Hematopoietic multipotent progenitor cell treated with erythropoietin and hydrocortisone succinate and interleukin-3 and kit ligand, for 6 days (in vitro differentiated cells): Measurements from ENCODE around the gene RABL2B.

Source experiments
- DNase-seq: peaks from one replicate; pipeline ENCODE4 v3.0.0-alpha.2; 2015

Gene RABL2B

DNA sequence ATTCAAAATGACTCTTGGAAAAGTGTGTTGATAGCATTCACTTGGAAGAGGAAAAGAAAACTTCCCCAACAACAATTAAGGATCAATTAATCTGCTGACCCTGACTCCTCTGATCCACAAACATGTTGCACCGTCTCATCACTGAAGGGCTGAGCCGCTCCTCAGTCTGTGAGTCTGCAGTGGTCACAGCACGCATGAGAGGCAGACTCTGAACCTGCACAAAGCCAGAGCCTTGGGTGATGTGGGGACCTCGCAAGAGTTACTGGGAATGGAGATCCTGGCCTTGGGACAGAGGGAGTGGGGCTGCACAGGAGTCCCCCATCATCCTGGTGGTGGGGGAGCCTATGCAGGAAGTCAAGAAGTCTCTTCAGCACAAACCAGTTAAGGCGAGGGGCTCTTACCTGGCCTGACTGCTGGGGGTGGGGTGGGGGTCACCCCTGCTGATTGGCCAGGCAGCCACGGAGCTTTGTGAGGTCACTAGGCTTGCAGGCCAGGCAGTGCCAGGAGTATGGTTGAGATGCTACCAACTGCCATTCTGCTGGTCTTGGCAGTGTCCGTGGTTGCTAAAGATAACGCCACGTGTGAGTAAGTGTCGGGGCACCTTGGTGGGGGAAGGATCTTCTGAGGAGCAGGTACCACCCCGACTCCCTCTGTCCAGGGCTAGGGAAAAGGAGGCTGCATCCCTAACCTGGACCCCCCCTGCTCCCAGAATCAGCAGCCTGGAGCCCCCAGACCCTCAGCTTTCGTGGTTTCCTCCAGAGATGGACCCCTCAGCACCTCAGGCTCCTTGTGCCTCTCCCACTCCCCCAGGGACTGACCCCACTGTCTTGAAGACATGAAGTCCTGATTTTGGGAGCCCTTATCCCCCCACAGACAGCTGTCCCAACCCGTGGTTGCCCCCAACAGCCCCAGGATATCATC is 45.4 kb downstream of the RABL2B start, which contains the start of gene ACR:
Gene ACR, plus strand, starts transcription at position 477 of the 921 bp plus-strand sequence. Its CDS starts 32 bp downstream, at position 509.
- DNase-seq = no peak

DNA sequence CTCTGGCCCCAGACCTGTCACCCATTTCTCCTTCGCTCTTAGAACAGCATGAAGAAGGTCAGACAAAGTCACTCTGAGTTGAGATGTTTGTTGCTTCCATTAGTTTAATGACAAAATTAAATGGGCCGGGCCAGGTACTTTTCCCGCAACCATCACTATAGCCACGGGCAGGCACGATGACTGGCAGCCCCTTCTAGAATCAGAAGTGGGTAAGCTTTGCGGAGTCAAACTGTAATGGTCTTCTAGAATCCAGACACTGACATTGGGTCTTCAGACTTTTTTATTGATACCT is 47.8 kb downstream of the RABL2B start:
- no peak for DNase-seq

DNA sequence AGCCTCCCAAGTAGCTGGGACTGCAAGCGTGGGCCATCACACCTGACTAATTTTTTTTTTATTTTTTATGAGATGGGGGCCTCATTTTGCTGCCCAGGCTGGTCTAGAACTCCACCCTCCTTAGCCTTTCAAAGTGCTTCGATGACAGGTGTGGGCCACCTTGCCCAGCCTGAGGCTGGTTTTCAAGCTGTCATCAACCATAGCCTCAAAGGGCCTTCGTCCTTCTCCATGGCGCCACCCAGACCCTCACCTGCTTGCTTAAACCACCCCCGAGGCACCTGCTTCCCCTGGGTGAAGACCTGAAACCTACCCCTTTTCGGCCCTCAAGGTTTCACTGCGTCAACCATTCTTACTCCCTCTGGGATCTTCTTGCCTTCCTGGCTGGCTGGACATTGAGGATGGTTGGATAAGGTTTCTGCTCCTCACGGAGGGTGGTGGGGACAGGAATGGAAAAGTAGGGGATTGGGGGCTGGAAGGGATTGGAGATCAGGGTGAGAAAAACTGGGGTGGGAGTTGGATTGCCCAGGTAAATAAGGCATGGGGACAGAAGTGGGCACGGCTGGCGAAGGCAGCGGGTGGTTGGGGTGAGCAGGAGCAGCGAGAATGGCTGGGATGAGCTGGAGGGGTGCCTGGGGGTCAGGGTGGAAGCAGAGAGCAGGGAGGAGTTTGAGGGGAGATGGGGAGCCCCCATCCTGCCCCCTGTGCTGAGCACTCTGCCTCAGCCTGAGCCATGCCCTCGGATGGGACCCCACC is 48.3 kb downstream of the RABL2B start:
- no peak for DNase-seq

DNA sequence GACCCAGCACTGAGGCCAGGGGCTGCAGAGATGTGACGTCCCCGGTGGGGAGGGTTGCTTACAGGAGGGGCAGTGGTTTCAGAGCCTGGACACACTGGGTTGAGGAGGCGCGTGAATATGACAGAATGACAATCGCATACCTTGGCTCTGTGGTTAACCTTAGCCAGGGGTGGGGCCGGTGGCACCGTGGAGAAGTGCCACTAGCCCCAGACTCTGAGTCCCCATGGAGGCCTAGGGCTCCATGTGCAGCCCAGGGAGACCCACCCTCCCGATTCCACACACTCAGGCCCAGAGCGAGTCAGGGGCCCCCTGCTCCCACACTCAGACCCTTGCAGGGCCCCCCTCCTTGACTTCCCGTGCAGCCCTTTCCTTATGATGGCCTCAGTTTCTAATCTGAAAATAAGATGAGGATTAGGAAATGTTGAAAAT is 49.1 kb downstream of the RABL2B start:
- DNase-seq = no peak

DNA sequence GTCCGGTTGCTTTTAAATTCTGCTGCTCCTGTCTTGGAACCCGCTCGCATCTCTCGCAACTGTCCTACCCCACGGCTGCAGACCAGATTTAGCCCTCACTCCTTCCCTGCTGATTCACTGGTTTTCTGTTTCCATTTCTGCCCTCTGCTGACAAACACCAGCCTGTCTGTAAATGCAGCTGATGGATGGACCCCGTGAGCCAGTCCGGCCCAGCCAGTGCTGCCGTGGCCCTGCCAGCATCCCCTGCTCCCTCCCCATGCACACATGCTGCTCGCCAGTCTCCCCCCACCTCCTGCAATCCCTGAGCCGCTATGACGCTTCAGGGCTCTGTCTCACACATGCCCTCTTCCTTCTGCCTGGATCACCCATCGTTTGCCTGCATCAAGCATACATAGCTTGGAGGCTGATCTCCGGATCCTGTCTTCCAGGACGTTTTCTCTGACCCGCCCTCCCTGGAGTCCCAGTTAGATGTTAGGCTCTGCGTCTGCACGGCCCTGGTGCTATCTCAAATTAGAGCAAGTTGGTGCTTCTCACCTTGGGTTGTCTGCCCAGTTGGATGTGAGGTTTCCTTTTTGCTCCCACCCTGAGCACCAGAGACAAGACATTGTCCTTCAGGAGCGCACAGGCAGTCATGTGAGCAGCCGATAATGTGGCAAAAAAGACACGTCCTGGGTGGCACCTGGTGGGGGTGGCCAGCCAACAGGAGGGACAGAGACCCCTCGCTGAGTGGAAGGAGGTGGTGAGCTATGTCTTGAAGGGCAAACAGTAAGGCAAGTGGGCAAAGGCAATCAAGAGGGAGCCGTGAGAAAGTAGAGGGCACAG is 49.7 kb downstream of the RABL2B start:
- no peak for DNase-seq

DNA sequence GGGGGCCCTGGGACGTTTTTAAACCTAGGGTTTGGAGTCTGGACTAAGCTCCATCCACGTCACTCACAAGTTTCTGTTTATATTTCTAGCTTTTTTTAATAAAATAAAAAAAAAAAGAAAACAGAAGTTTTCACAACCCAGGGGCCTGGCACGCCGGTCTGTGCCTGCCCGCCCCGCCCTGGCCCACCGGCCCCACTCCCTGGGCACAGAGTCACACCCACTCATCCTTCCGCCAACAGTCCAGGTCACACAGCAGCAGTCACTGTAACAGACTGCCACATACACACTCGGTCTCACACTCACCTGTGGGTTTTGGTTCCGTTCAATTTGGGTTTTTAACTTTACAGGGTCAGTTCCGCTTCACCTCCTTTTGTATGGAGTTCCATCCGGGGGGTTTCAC is 50.8 kb downstream of the RABL2B start:
- DNase-seq = no peak

DNA sequence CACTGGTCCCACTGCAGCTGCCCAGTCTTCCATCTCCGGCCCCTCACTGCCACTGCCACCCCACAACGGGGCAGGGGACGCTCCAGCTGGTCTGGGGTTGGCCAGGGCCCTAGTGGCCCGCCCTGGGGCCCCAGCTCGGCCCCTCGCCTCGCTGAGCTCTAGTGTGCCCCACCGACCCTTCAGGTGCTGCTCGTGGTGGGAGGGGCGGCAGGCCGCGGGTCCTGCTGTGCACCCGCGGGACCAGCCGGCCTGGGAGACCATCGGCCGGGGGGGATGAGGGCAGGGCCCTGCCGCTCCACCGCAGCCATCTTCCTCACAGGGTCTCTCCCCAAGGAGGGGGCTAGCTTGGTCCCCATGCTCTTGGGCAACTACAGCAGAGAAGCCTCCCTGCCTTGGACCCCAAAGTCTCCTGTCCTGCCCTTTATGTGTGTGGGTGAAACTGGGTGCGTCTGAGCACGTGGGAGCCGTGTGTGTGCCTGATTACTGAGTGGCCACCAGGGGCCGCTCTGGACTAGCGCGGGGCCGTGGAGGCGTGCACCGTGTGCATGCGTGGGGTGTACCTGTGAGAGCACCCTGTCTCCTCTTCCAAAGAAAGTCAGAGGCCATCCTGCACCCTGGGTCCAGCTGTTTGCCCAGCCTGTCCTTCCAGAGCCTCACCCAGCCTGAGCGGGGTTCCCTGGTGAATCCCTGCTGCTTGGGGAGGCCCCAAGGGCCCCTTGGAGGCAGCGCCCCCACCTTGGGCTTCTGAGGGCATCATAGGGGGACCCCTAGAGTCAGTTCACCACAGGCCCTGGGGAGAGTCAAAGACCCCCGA is 51.4 kb downstream of the RABL2B start:
- peak; percentile 70 for DNase-seq

DNA sequence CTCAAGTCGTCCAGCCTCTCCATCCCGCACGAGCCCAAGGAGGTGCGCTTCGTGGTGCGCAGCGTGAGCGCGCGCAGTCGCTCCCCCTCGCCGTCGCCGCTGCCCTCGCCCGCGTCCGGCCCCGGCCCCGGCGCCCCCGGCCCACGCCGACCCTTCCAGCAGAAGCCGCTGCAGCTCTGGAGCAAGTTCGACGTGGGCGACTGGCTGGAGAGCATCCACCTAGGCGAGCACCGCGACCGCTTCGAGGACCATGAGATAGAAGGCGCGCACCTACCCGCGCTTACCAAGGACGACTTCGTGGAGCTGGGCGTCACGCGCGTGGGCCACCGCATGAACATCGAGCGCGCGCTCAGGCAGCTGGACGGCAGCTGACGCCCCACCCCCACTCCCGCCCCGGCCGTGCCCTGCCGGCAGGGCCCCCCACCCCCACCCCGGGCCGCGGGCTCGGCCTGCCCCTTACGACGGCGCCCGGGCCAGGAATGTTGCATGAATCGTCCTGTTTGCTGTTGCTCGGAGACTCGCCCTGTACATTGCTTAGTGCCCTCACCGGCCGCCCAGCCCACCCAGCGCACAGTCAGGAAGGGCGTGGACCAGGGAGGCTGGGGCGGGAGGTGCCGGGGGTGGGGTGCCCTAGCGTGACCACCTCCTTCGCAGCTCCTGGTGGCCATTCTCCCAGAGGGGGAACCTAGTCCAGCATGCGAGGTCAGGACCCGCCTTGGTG is 52.3 kb downstream of the RABL2B start:
- peak; percentile 7 for DNase-seq

DNA sequence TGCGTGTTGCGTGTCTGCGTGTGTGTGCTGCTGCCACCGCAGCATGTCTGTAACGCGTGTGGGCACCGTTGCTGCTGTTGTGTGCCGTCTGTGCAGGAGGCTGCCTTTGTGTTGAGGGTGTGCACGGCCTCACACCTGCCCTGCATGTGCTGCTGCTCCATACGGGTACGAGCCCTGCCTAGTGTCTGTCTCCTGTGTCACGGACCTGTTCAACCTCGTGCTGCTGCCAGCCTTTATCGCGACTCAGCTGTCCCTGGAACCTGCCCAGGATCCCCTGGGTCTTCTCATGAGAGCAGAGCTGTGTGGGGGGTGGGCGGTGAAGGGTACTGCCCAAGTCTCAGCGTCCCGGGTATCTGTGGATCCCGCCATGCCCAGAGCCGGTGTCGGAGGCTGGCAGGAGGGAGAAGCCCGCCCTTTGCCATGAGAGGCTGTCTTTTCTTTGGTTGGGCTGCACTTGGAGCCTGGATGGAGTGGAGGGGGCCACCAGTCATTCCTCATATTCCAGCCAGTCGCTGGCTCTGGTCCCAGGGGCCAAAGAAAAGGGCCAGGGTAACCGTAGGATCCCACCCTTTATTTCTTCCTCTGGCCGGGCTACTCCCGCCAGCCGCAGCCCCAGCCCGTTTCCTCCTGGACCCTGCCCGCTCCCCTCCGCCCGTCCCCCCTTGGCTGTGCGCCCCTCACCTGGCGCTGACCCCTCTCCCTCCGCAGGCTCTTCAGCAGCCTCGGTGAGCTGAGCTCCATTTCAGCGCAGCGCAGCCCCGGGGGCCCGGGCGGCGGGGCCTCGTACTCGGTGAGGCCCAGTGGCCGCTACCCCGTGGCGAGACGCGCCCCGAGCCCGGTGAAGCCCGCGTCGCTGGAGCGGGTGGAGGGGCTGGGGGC is 53.2 kb downstream of the RABL2B start:
- no peak for DNase-seq

DNA sequence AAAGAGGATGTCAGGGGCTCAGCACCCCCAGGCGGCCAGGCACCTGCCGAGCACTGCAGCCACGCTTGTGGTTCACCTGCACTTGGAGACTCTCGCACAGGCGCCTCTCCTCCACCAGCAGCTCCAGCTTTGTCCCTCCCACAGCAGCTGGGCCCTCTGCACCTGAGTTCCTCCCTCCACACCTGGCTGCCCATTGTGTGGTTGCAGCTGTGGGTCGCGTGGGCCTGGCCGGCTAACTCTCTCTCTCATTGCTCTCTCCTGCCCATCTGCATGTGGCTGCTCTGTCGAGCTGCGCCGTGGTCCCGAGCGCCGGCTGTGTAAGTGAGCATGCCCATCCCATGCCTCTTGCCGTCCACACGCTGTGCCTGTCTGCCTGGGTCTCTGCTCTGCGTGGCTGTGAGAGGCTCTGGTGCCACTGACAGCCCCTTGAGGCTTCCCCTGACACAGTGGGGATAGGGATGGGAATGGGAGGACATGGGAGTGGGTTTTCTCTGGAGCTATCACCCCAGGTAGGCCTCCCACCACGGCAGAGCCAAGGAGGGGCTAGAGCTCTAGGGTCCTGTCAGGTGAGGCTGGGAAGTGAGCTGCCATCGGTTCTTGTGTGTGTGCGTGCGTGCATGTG is 53.9 kb downstream of the RABL2B start:
- DNase-seq = no peak

DNA sequence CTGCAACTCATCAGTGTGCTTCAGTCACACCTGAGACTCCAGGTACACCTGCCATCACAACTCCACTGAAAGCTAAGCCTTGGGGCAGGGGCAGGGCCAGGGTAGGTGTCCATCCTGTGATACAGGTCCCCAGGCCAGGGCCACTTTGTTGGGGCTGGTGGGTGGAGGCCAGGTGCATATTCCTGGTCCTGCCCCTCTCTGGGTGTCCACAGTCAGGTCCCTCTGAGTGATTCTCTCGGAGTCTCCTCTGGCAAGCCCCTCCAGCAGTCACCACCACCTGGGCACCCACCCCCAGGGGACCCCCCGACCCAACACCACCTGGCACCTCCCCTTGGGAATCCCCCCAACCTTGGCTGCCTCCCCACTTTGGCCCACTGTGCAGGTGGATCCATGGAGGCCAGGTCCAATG is 54.9 kb downstream of the RABL2B start:
- DNase-seq = no peak

DNA sequence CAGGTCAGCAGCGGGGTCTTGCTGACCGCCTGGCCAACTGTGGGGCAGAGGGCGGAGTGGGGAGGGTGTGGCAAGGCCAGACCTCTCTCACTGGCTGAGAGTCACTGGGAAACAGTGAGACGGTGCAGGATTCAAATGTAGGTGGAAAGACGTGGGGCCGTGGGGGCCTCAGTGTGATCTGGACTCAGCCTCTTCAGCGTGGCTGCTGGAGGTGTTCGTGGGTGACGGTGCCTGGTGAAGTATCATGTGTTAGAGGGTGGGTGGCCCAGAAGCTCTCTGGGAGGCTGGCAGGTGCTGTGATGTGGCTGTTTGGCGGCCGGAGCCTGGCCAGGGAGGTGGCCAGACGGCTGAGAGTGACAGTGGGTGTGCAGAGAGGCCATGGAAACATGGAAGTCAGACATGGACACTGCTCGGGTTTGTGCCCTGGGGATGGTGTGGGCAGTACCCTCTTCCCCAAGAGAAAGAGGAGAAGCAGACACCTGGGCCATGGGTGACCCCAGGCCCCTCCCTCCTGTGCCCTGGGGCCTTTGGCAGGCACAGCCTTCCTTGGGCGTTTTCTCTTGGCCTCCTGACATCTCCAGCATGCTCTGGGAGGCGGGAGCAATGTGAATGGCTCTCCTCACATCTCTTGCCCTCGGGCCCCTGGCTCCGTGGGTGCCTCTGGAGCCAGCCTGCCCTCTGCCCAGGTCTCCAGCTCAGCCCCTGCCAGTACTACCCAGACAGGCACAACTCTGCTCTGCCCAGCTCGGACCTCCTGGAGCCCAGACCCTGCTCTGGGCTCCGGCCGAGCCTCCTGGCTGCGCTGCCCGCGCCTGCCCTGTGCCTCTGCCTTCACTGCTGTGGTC is 55.5 kb downstream of the RABL2B start:
- no peak for DNase-seq

DNA sequence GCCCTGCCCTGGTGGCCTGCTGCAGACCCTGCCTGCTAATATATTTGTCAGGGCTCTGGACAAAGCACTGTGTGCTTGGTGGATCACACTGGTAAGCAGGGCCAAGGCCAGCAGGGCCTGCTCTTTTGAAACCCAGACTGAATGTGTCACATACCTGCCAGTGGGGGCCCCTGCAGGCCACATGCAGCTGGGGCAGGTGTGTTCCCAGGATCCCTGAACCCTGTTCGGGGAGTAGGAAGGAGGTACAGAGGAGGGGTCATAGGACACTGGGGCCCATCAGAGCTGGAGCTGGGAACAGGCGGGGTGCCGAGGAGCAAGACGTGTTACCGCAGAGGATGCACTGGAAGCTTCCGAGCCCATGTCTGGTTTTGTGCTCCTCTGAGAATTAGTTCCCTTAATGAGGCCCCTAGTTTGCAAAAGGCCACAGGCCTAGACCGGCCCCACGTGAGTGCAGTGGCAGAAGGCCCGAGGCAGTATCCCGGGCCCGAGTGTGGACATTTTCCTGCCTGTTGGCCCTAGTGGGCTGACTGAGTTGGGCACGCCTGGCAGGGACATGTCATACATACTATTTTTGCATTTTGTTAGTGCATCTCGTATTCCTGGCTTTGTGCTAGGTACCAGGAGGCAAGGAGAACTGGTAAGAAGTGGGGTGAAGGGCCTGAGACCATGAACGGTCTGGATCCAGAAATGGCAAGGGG is 56.6 kb downstream of the RABL2B start:
- DNase-seq = no peak

DNA sequence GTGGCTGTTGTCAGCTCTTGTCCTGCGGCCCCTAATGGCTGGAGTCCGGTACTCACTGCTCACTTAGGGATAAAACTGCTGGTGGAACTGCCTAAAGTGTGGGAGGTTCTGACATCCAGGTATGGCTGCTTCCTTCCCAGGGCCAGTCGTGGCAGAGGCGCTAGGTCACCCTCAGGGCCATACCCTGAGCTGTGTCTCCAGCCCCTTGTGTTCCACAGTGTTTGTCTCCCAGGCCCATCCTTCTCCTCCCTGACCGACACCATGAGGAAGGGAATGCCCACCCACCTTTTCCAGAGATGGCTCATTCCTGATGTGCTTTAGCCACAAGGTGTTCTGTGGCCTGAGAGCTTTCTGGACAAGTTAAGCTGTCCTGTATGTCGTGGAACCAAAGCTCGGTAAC is 57.8 kb downstream of the RABL2B start:
- no peak for DNase-seq

DNA sequence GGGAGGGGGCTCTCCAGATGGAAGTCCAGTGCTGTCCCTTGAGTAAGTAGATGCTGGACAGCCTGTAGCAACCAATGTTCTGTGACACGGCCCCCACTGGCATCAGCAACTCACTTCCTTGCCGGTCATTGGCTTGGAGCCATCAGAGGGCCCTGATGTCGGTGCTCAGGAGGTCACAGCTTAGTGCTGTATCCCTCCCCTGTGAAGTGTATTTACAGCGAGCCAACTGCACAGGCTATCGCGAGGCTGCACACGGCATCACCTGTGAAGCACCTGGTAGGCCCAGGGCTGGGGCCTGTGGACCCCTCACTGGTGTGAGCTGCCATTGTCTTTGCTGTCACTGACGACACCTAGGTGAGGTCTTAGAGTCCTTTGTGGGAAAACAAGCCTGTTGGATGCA is 58.8 kb downstream of the RABL2B start:
- DNase-seq = no peak

DNA sequence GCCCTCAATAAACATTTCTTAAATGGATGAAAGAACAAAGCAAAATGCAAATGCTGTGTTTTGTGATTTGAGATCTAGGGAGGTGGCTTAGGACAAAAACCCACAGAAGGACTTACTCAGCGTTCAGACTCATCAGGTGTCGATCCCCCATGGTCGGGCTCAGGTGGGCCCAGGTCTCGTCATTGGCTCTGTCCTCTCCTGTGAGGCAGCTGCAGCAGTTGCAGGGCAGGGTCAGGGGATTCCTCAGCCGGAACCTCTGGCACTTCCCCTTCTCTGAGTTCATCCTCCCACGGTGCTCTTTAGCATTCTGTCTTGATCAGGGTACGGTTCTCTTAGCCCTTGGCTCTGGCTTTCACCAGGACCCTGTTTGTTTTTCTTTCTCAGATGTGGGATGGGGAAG is 59.4 kb downstream of the RABL2B start:
- no peak for DNase-seq

DNA sequence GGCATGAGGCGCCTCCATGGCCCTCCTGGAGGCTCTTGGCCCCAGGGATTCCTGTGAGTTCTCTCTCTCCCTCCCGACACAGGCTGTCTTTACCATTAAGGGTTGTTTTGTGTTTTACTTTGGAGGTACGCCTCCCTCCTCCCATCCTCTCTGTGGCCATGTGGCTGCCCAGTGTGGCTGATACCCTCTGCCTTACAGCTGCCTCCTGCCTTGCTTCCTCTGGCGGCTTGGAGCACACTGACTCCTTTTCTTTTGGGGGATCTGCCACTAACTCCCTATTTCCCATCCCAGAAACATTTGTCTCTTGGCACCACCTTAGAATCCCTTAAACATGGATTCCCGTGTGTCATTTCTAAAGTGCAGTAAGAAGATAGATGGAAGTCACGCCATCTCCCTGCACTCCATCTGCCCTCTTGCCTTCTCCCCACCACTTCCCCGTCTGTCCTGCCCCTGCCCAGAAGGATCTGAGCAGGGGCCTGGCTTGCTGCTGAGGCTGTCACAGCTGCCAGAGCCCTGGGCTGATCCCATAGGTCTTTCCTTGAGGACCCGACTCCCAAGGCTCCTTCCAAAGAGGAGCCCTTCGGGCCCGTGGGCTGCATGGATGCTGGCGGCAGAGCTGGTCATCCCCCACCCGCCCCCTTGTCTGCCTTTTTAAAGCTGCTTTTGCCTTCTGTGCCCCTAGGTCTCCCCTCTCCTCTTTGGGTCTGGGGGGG is 60.6 kb downstream of the RABL2B start:
- DNase-seq = no peak
